Activated CD8-positive, alpha-beta T cell treated with anti-CD3 and anti-CD28 coated beads for 36 hours (primary cell): ENCODE data around the gene ERN1. TPM values are rescaled to one million over a fixed set of nuclear protein-coding genes. Genes with fewer than 3 reads are reported as not detected.
A peak's percentile ranks its signal among the peaks of the same experiment; 100 is the strongest.

ENCODE experiments used
- ATAC-seq: fragments of 200-7000 bp; cut with Tn5 transposase; one replicate; pipeline ENCODE4 v1.10.0; 2021; ENCODE audit warnings: mild to moderate bottlenecking, moderate library complexity
- CTCF ChIA-PET: fragments of 350-600 bp; sonication (Branson Sonifier 250); formaldehyde crosslinking; loops from one replicate; lab custom pipeline; 2021; ENCODE audit warnings: antibody characterized with exemption; lab: Charles Lee
- POLR2A ChIA-PET: fragments of 350-600 bp; sonication (Branson Sonifier 250); formaldehyde crosslinking; loops from one replicate; lab custom pipeline; 2021; ENCODE audit warnings: antibody characterized with exemption; lab: Charles Lee
- DNase-seq: peaks from one replicate; pipeline ENCODE4 v3.0.0-alpha.2; 2020
- H3K27ac Mint-ChIP-seq: one replicate; pipeline ENCODE4 v1.8.0; 2021; ENCODE audit warnings: mild to moderate bottlenecking, mixed read lengths
- H3K27me3 Mint-ChIP-seq: one replicate; pipeline ENCODE4 v1.8.0; 2021; ENCODE audit warnings: mixed read lengths
- H3K36me3 Mint-ChIP-seq: one replicate; pipeline ENCODE4 v1.8.0; 2021; ENCODE audit warnings: low read depth, mixed read lengths
- H3K4me1 Mint-ChIP-seq: one replicate; pipeline ENCODE4 v1.8.0; 2021; ENCODE audit warnings: low read depth, mixed read lengths
- H3K4me3 Mint-ChIP-seq: one replicate; pipeline ENCODE4 v1.8.0; 2021; ENCODE audit warnings: mild to moderate bottlenecking, moderate library complexity, mixed read lengths
- H3K9me3 Mint-ChIP-seq: one replicate; pipeline ENCODE4 v1.8.0; 2021; ENCODE audit warnings: mixed read lengths
- intact Hi-C: fragments of 100-400 bp; cut with micrococcal nuclease; formaldehyde crosslinking; loops from one replicate; pipeline ENCODE4 v1.10.0; 2022
- total RNA-seq, 2 experiments: library from RNA; stranded (reverse); gene quantifications; one replicate each; pipeline ENCODE4 v1.2.3, GENCODE V29; 2021
- TF ChIP-seq, protein P1 (sequence below): fragments of 200-600 bp; IDR thresholded peaks from one replicate; pipeline ENCODE4 v1.8.0; 2022; ENCODE audit warnings: antibody characterized with exemption, mild to moderate bottlenecking

ERN1 gene
- total RNA-seq, 2 experiments from 2014 or later, result 19.2 to 23.6 TPM

DNA sequence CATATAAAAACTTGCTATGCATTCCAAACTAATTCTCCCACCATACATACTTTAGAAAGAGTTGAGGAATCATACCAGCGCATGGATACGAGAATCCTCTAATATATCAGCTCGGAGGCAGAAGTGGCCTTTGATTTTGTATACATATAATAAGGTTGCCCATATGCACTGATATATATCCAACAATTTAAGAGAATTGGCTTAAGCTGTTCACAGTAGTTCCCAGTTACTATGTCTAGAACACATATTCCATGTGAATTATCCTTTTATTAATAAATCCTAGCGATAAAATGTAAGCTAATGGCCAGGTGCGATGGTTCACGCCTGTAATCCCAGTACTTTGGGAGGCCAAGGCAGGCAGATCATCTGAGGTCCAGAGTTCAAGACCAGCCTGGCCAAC is 19.3 kb upstream of the ERN1 start:
- no peaks in the 10 kb centered on the region for H3K27me3 Mint-ChIP-seq
- intact Hi-C loops, result loop anchor here (5.0 kb wide), 3 partner anchors 113 to 133 kb away; partner anchors contain the start of gene TEX2
- H3K36me3 Mint-ChIP-seq, result peaks cover 14% of the 10 kb centered on the region
- ATAC-seq, result no peak
- CTCF ChIA-PET, result interaction anchor here (0.7 to 8.8 kb wide), 15 partner anchors 11 to 270 kb away, joined by 3 to 62 read pairs (median 7); no protein-coding TSS in a partner anchor
- POLR2A ChIA-PET, result interaction anchor here (0.6 to 4.9 kb wide), 7 partner anchors 9 to 203 kb away, joined by 3 to 83 read pairs (median 4); partner anchors contain the start of genes ERN1 and TEX2
- peaks cover 18% of the 10 kb centered on the region for H3K4me1 Mint-ChIP-seq
- TF ChIP-seq, protein P1, sequence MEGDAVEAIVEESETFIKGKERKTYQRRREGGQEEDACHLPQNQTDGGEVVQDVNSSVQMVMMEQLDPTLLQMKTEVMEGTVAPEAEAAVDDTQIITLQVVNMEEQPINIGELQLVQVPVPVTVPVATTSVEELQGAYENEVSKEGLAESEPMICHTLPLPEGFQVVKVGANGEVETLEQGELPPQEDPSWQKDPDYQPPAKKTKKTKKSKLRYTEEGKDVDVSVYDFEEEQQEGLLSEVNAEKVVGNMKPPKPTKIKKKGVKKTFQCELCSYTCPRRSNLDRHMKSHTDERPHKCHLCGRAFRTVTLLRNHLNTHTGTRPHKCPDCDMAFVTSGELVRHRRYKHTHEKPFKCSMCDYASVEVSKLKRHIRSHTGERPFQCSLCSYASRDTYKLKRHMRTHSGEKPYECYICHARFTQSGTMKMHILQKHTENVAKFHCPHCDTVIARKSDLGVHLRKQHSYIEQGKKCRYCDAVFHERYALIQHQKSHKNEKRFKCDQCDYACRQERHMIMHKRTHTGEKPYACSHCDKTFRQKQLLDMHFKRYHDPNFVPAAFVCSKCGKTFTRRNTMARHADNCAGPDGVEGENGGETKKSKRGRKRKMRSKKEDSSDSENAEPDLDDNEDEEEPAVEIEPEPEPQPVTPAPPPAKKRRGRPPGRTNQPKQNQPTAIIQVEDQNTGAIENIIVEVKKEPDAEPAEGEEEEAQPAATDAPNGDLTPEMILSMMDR, result no peak
- no peak overlapping the region for H3K4me3 Mint-ChIP-seq
- no peaks in the 10 kb centered on the region for H3K9me3 Mint-ChIP-seq
- no peak for DNase-seq
- H3K27ac Mint-ChIP-seq, result peak overlapping the region; percentile 44

DNA sequence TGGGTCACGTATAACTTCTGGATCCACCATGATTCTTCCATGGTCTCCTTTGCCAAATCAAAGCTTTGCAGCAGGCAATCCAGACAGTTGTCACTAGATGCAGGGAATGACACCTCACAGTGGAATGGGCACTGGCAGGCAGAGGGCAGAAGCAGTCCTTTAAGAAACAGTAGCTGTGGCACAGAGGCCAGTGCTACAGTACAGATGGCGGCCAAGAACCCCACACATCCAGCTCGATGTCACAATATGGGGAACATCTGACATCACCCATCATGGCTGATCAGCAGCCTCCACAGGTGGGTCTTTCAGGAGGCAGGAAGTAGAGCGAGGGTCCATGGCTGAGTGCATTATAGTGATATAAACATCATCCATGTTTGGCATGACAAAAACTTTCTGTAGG is 18.8 kb upstream of the ERN1 start:
- H3K4me1 Mint-ChIP-seq, result peaks cover 18% of the 10 kb centered on the region
- ChIA-PET POLR2A (interaction anchor here (0.7 to 4.9 kb wide), 9 partner anchors 10 to 397 kb away, joined by 3 to 83 read pairs (median 4); partner anchors contain the start of genes ERN1 and TEX2), CTCF (interaction anchor here (0.6 to 8.8 kb wide), 16 partner anchors 13 to 271 kb away, joined by 3 to 62 read pairs (median 6); no protein-coding TSS in a partner anchor)
- H3K9me3 Mint-ChIP-seq, result no peaks in the 10 kb centered on the region
- ATAC-seq (no peak), DNase-seq (peak; percentile 16)
- intact Hi-C loops, result loop anchor here (5.0 kb wide), 3 partner anchors 114 to 134 kb away; partner anchors contain the start of gene TEX2
- H3K4me3 Mint-ChIP-seq, result no peak overlapping the region
- no peak overlapping the region for H3K27ac Mint-ChIP-seq
- no peaks in the 10 kb centered on the region for H3K27me3 Mint-ChIP-seq
- TF ChIP-seq, protein P1, result no peak
- H3K36me3 Mint-ChIP-seq, result peaks cover 14% of the 10 kb centered on the region

DNA sequence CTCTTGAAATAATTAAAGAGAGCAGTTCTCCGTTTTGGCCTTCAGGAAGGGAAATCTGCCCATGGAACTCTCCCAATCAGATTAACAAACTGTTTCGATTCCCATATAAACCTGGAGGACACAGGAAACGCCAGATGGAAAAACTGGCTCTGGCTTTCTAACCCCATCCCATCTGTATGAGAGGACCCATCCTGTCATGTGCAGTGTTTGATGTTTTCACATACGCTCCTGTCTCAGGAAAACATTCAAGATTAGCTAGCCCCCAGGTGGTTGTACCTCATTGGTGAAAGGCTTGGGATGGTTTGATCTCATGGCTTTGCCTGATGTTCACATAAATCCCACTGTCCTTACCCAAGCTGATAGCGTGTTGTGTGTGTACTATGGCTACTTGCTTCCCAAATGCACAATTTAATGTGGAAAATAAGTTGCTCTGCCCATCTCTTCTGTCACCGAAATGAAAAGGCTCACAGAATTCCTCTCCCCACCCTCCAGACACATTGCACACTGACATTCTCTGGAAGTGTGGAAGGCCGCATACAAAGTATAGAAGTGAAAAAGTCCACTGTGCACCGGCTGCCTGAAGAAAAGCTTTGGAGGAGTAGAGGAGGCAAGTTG is 18.2 kb upstream of the ERN1 start:
- ChIA-PET CTCF (interaction anchor here (0.6 to 8.8 kb wide), 16 partner anchors 13 to 271 kb away, joined by 3 to 62 read pairs (median 6); no protein-coding TSS in a partner anchor), POLR2A (interaction anchor here (0.7 to 4.9 kb wide), 20 partner anchors 7 to 397 kb away, joined by 3 to 83 read pairs (median 4); partner anchors contain the start of genes ERN1, ICAM2, POLG2 and TEX2)
- H3K4me1 Mint-ChIP-seq, result peaks cover 18% of the 10 kb centered on the region
- ATAC-seq, result no peak
- intact Hi-C loops, result loop anchor here (5.0 kb wide), 3 partner anchors 114 to 134 kb away; partner anchors contain the start of gene TEX2
- no peak overlapping the region for H3K27ac Mint-ChIP-seq
- TF ChIP-seq, protein P1, result no peak
- no peaks in the 10 kb centered on the region for H3K27me3 Mint-ChIP-seq
- no peak for DNase-seq
- peaks cover 12% of the 10 kb centered on the region for H3K36me3 Mint-ChIP-seq
- no peak overlapping the region for H3K4me3 Mint-ChIP-seq
- no peaks in the 10 kb centered on the region for H3K9me3 Mint-ChIP-seq

GRCh38 chr17:64147110-64148016 is 17.4 kb upstream of the ERN1 start:
- Mint-ChIP-seq H3K27ac (no peak overlapping the region), H3K4me1 (peaks cover 18% of the 10 kb centered on the region), H3K4me3 (no peak overlapping the region), H3K36me3 (peaks cover 4% of the 10 kb centered on the region), H3K9me3 (no peaks in the 10 kb centered on the region), H3K27me3 (no peaks in the 10 kb centered on the region)
- ChIA-PET POLR2A (interaction anchor here (0.6 to 4.9 kb wide), 38 partner anchors 7 to 358 kb away, joined by 3 to 83 read pairs (median 8); partner anchors contain the start of genes CEP95, DDX5, ERN1 and ICAM2), CTCF (interaction anchor here (1.0 to 8.8 kb wide), 8 partner anchors 14 to 272 kb away, joined by 3 to 62 read pairs (median 10); no protein-coding TSS in a partner anchor)
- TF ChIP-seq, protein P1, result no peak
- intact Hi-C loops, result loop anchor here (5.0 kb wide), 3 partner anchors 115 to 135 kb away; partner anchors contain the start of gene TEX2
- DNase-seq (peak; percentile 25), ATAC-seq (no peak)
